Panc1 (cell line): ENCODE data around the gene CIB4. TPM values are rescaled to one million over a fixed set of nuclear protein-coding genes. Genes with fewer than 3 reads are reported as not detected.

Source experiments
- ATAC-seq: fragments of 200-7000 bp; cut with Tn5 transposase; 2 replicates; pipeline ENCODE4 v1.9.1; 2020; ENCODE audit warnings: mild to moderate bottlenecking, moderate library complexity
- BruUV-seq: library from RNA; stranded (reverse); fragments of 400-500 nt; replicated peaks from 2 replicates; lab custom pipeline; 2021; lab: Mats Ljungman, UMichigan
- CTCF ChIA-PET: fragments of 300-600 bp; sonication (Branson Sonifier 250); formaldehyde crosslinking; loops from one replicate; lab custom pipeline; 2022; ENCODE audit warnings: antibody characterized with exemption; lab: Charles Lee
- POLR2A ChIA-PET: fragments of 300-600 bp; sonication (Branson Sonifier 250); formaldehyde crosslinking; loops from one replicate; lab custom pipeline; 2022; ENCODE audit warnings: antibody characterized with exemption; lab: Charles Lee
- DNase-seq: peaks from one replicate; pipeline ENCODE4 v3.0.0-alpha.2; 2010; ENCODE audit warnings: low read depth, low spot score
- H3K27ac ChIP-seq: 2 replicates; pipeline ENCODE4 v1.5.1; 2011; ENCODE audit warnings: mild to moderate bottlenecking, low read length, inconsistent platforms
- H3K27me3 ChIP-seq: fragments of 200-500 bp; sonication (Bioruptor generic); 2 replicates; pipeline ENCODE4 v1.6.0; 2014; ENCODE audit warnings: low read length, inconsistent platforms; ENCODE audit not compliant: control insufficient read depth, insufficient read depth
- H3K36me3 ChIP-seq: fragments of 200-500 bp; sonication (Bioruptor generic); 2 replicates; pipeline ENCODE4 v1.5.1; 2014; ENCODE audit warnings: inconsistent platforms, mild to moderate bottlenecking, low read length, moderate library complexity; ENCODE audit not compliant: control insufficient read depth, insufficient read depth
- H3K4me1 ChIP-seq: 2 replicates; pipeline ENCODE4 v1.5.1; 2011; ENCODE audit warnings: inconsistent platforms, mild to moderate bottlenecking, low read length, moderate library complexity; ENCODE audit not compliant: control insufficient read depth, insufficient read depth
- H3K4me3 ChIP-seq, 2 experiments: 2 replicates each; pipeline ENCODE4 v1.5.1; 2011 to 2012; ENCODE audit warnings: low read depth in 2 of 2, low read length in 2 of 2, mild to moderate bottlenecking in 2 of 2, inconsistent platforms in 1 of 2, moderate library complexity in 1 of 2
- H3K9me3 ChIP-seq: fragments of 200-500 bp; sonication (Bioruptor generic); 2 replicates; pipeline ENCODE4 v1.5.1; 2014; ENCODE audit warnings: low read depth, mild to moderate bottlenecking, inconsistent platforms, low read length, moderate library complexity; ENCODE audit not compliant: control insufficient read depth, insufficient read depth
- POLR2AphosphoS5 ChIP-seq: IDR thresholded peaks from 2 replicates; pipeline ENCODE4 v1.6.1; 2012; ENCODE audit warnings: mild to moderate bottlenecking, low read depth, low read length, moderate library complexity
- SIN3A ChIP-seq: IDR thresholded peaks from 2 replicates; pipeline ENCODE4 v1.6.1; 2012; ENCODE audit warnings: low read depth, mild to moderate bottlenecking, low read length, moderate library complexity, borderline replicate concordance; ENCODE audit not compliant: insufficient read depth
- TCF7L2 ChIP-seq: IDR thresholded peaks from 2 replicates; pipeline ENCODE4 v1.6.1; 2011; ENCODE audit warnings: mild to moderate bottlenecking, low read depth, low read length, inconsistent platforms
- in situ Hi-C: cut with HindIII; loops from 2 replicates; pipeline ENCODE4 v1.10.0; 2016; ENCODE audit warnings: low sequenced_read_pairs, low pct_unique_long_range_greater_than_20kb
- intact Hi-C: fragments of 100-400 bp; cut with micrococcal nuclease; formaldehyde crosslinking; loops from one replicate; pipeline ENCODE4 v1.10.0; 2022; ENCODE audit not compliant: unreplicated experiment
- total RNA-seq: library from RNA; stranded (reverse); gene quantifications from one replicate; pipeline ENCODE4 v1.2.1, GENCODE V29; 2021; ENCODE audit not compliant: unreplicated experiment
- TF ChIP-seq, protein P1 (sequence below), 2 experiments: IDR thresholded peaks; 2 replicates each; pipeline ENCODE4 v1.6.1; 2011 to 2012; ENCODE audit warnings: low read depth in 2 of 2, control low read depth in 1 of 2, low read length in 1 of 2, mild to moderate bottlenecking in 1 of 2, moderate library complexity in 1 of 2; ENCODE audit not compliant: insufficient read depth in 1 of 2
- TF ChIP-seq, protein P2 (sequence below): fragments of 450-650 bp; IDR thresholded peaks from 2 replicates; pipeline ENCODE4 v1.5.1; 2017; ENCODE audit warnings: mild to moderate bottlenecking

Gene CIB4
- total RNA-seq, 1 experiment from 2014 or later = 0.33 TPM

DNA sequence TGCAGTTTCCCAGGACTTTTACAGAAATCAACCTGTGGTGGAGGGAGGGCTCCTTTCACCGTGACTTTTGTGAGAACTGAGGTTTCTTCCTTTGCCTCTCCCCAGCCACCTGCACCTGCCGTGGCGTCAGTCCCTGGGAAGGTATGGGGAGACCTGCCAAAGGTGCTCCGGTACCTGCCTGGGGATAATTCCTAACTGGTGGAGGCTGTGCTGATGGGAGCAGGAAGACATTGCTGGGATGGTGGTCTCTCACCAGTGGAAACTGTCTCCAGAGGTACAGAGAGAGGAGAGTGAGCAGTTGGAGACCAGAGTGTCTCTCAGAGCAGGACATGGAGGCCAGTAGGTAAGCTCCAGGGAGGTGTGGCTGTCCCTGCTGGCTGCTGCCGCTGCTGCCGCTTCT, 52.6 kb downstream of the CIB4 start:
- ChIA-PET POLR2A (no interaction called here), CTCF (no interaction called here)
- no TSS peak for BruUV-seq
- no peak overlapping the region for H3K4me3 ChIP-seq
- no peaks in the 10 kb centered on the region for H3K36me3 ChIP-seq
- DNase-seq (no peak), ATAC-seq (no peak)
- H3K9me3 ChIP-seq = no peaks in the 10 kb centered on the region
- intact Hi-C loops (no loop called here), in situ Hi-C loops (no loop called here)
- TF ChIP-seq, protein P1, sequence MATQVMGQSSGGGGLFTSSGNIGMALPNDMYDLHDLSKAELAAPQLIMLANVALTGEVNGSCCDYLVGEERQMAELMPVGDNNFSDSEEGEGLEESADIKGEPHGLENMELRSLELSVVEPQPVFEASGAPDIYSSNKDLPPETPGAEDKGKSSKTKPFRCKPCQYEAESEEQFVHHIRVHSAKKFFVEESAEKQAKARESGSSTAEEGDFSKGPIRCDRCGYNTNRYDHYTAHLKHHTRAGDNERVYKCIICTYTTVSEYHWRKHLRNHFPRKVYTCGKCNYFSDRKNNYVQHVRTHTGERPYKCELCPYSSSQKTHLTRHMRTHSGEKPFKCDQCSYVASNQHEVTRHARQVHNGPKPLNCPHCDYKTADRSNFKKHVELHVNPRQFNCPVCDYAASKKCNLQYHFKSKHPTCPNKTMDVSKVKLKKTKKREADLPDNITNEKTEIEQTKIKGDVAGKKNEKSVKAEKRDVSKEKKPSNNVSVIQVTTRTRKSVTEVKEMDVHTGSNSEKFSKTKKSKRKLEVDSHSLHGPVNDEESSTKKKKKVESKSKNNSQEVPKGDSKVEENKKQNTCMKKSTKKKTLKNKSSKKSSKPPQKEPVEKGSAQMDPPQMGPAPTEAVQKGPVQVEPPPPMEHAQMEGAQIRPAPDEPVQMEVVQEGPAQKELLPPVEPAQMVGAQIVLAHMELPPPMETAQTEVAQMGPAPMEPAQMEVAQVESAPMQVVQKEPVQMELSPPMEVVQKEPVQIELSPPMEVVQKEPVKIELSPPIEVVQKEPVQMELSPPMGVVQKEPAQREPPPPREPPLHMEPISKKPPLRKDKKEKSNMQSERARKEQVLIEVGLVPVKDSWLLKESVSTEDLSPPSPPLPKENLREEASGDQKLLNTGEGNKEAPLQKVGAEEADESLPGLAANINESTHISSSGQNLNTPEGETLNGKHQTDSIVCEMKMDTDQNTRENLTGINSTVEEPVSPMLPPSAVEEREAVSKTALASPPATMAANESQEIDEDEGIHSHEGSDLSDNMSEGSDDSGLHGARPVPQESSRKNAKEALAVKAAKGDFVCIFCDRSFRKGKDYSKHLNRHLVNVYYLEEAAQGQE (IDR thresholded peaks at IDR 0.05; ENCODE audit: insufficient read depth in 1 of 2, low read depth in 2 of 2, low read length in 1 of 2) = no peak
- TF ChIP-seq SIN3A (no peak), TCF7L2 (no peak), POLR2AphosphoS5 (no peak)
- TF ChIP-seq, protein P2, sequence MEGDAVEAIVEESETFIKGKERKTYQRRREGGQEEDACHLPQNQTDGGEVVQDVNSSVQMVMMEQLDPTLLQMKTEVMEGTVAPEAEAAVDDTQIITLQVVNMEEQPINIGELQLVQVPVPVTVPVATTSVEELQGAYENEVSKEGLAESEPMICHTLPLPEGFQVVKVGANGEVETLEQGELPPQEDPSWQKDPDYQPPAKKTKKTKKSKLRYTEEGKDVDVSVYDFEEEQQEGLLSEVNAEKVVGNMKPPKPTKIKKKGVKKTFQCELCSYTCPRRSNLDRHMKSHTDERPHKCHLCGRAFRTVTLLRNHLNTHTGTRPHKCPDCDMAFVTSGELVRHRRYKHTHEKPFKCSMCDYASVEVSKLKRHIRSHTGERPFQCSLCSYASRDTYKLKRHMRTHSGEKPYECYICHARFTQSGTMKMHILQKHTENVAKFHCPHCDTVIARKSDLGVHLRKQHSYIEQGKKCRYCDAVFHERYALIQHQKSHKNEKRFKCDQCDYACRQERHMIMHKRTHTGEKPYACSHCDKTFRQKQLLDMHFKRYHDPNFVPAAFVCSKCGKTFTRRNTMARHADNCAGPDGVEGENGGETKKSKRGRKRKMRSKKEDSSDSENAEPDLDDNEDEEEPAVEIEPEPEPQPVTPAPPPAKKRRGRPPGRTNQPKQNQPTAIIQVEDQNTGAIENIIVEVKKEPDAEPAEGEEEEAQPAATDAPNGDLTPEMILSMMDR = no peak
- no peaks in the 10 kb centered on the region for H3K4me1 ChIP-seq
- no peak overlapping the region for H3K27ac ChIP-seq
- H3K27me3 ChIP-seq = peaks cover 20% of the 10 kb centered on the region

DNA sequence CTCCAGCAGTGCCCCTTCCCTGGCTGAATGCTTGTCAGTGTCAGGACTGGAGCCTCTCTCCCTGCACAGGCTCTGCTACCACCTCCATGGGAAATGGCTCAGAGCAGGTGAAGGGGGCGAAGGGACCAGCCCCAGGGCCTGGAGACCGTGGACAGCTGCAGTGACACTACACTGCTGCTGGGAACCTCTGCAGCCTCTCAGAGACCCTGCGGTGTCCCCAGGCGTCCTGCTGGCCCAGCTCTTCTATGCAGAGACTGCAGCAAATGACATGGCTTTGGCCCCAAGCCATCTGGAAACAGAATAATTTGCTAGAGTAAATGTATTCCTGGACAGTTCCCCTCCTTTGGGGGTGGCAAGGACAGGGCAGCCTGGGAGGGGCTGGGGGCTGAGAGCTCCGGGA, 53.2 kb downstream of the CIB4 start:
- no peaks in the 10 kb centered on the region for H3K4me1 ChIP-seq
- ATAC-seq = no peak
- no peaks in the 10 kb centered on the region for H3K36me3 ChIP-seq
- H3K27ac ChIP-seq = no peak overlapping the region
- no peak overlapping the region for H3K4me3 ChIP-seq
- ChIA-PET POLR2A (no interaction called here), CTCF (interaction anchor here (1.0 kb wide), 1 partner anchor 32 kb away, joined by 3 read pairs; no protein-coding TSS in a partner anchor)
- DNase-seq = no peak
- no peaks in the 10 kb centered on the region for H3K9me3 ChIP-seq
- BruUV-seq = no TSS peak
- intact Hi-C loops (no loop called here), in situ Hi-C loops (no loop called here)
- H3K27me3 ChIP-seq = peaks cover 18% of the 10 kb centered on the region
- TF ChIP-seq, protein P2 = no peak
- TF ChIP-seq, protein P1 (IDR thresholded peaks at IDR 0.05; ENCODE audit: insufficient read depth in 1 of 2, low read depth in 2 of 2, low read length in 1 of 2) = no peak
- TF ChIP-seq TCF7L2 (no peak), POLR2AphosphoS5 (no peak), SIN3A (no peak)
